Measurements from ENCODE around the gene ELAVL3.

GRCh38 chr19:11435833-11436313, 45.0 kb downstream of the ELAVL3 start:
- TF ChIP-seq CTCF (IDR thresholded peaks at IDR 0.05): no peak
- TF ChIP-seq ZFX (IDR thresholded peaks at IDR 0.05; ENCODE audit: borderline replicate concordance): no peak
